CD14-positive monocyte (primary cell): Measurements from ENCODE around the gene SLC6A18. TPM values are rescaled to one million over a fixed set of nuclear protein-coding genes. Genes with fewer than 3 reads are reported as not detected.
A peak's percentile ranks its signal among the peaks of the same experiment; 100 is the strongest.

Experiments
- DNase-seq, 3 donors: peaks; one replicate each; pipeline ENCODE4 v3.0.0-alpha.2; 2011 to 2022
- H2AFZ ChIP-seq: 2 replicates; pipeline ENCODE4 v1.6.0; 2012; ENCODE audit warnings: mild to moderate bottlenecking, low read depth, low read length, inconsistent platforms; ENCODE audit not compliant: insufficient read depth, poor library complexity, severe bottlenecking
- H3K27ac ChIP-seq, 2 donors: 1 replicate in 1 of 2; 2 replicates in 1 of 2; pipeline ENCODE4 v1.5.1; 2012 to 2013; ENCODE audit warnings: low read length in 2 of 2, control low read depth in 1 of 2, inconsistent platforms in 1 of 2, low read depth in 1 of 2, mild to moderate bottlenecking in 1 of 2
- H3K27me3 ChIP-seq, 2 donors: one replicate each; pipeline versions ENCODE4 v1.6.0 to v1.6.1; 2011 to 2013; ENCODE audit warnings: low read length in 2 of 2; ENCODE audit not compliant: control insufficient read depth in 2 of 2, insufficient read depth in 2 of 2
- H3K36me3 ChIP-seq, 2 donors: replicated peaks in 1 of 2; 1 replicate in 1 of 2; 2 replicates in 1 of 2; pipeline versions ENCODE4 v1.5.1 to v1.6.1; 2012 to 2013; ENCODE audit warnings: low read length in 2 of 2, control low read depth in 1 of 2, inconsistent platforms in 1 of 2, mild to moderate bottlenecking in 1 of 2; ENCODE audit not compliant: insufficient read depth in 2 of 2, control insufficient read depth in 1 of 2
- H3K4me1 ChIP-seq, 2 donors: 1 replicate in 1 of 2; 2 replicates in 1 of 2; pipeline versions ENCODE4 v1.5.1 to v1.6.1; 2012 to 2013; ENCODE audit warnings: low read length in 2 of 2, control low read depth in 1 of 2, inconsistent platforms in 1 of 2, mild to moderate bottlenecking in 1 of 2, moderate library complexity in 1 of 2; ENCODE audit not compliant: insufficient read depth in 2 of 2, control insufficient read depth in 1 of 2
- H3K4me2 ChIP-seq: replicated peaks from 2 replicates; pipeline ENCODE3; 2012; ENCODE audit warnings: low read length, moderate library complexity, mild to moderate bottlenecking; ENCODE audit not compliant: poor library complexity, severe bottlenecking; ENCODE audit errors: extremely low read depth
- H3K4me3 ChIP-seq, 3 experiments: fragments of 200-600 bp in 1 of 3; sonication (generic) in 1 of 3; replicated peaks in 1 of 3; 1 replicate in 2 of 3; 2 replicates in 1 of 3; pipeline ENCODE4 v1.5.1; 2011 to 2013; ENCODE audit warnings: low read length in 3 of 3, mild to moderate bottlenecking in 3 of 3, control low read depth in 2 of 3, low read depth in 2 of 3, inconsistent platforms in 1 of 3, moderate library complexity in 1 of 3
- H3K79me2 ChIP-seq: 2 replicates; pipeline ENCODE4 v1.6.0; 2012; ENCODE audit warnings: mild to moderate bottlenecking, control low read depth, inconsistent platforms, low read length, moderate library complexity; ENCODE audit not compliant: insufficient read depth
- H3K9ac ChIP-seq: 2 replicates; pipeline ENCODE4 v1.6.0; 2017; ENCODE audit warnings: low read length, mild to moderate bottlenecking; ENCODE audit not compliant: insufficient read depth, poor library complexity, severe bottlenecking
- H3K9me3 ChIP-seq, 2 donors: replicated peaks in 1 of 2; 1 replicate in 1 of 2; 2 replicates in 1 of 2; pipeline versions ENCODE4 v1.5.1 to v1.6.1; 2012 to 2013; ENCODE audit warnings: low read length in 2 of 2, control low read depth in 1 of 2; ENCODE audit not compliant: control insufficient read depth in 1 of 2, insufficient read depth in 1 of 2
- H4K20me1 ChIP-seq: 2 replicates; pipeline ENCODE4 v1.6.0; 2012; ENCODE audit warnings: mild to moderate bottlenecking, low read length, control low read depth, moderate library complexity; ENCODE audit not compliant: insufficient read depth
- H3K27ac Mint-ChIP-seq, 7 donors: one replicate each; pipeline ENCODE4 v1.8.0; 2020; ENCODE audit warnings: mild to moderate bottlenecking in 7 of 7, mixed read lengths in 7 of 7, moderate library complexity in 6 of 7, inconsistent platforms in 2 of 7
- H3K27me3 Mint-ChIP-seq, 3 donors: one replicate each; pipeline ENCODE4 v1.8.0; 2021 to 2022; ENCODE audit warnings: low read depth in 3 of 3, mild to moderate bottlenecking in 3 of 3, mixed read lengths in 3 of 3, moderate library complexity in 3 of 3, inconsistent platforms in 1 of 3
- H3K36me3 Mint-ChIP-seq, 2 donors: one replicate each; pipeline ENCODE4 v1.8.0; 2020; ENCODE audit warnings: mixed read lengths in 2 of 2, inconsistent platforms in 1 of 2, mild to moderate bottlenecking in 1 of 2
- H3K4me1 Mint-ChIP-seq: one replicate; pipeline ENCODE4 v1.8.0; 2020; ENCODE audit warnings: mild to moderate bottlenecking, mixed read lengths
- H3K4me3 Mint-ChIP-seq, 2 donors: one replicate each; pipeline ENCODE4 v1.8.0; 2020; ENCODE audit warnings: mild to moderate bottlenecking in 2 of 2, mixed read lengths in 2 of 2, moderate library complexity in 1 of 2
- H3K9me3 Mint-ChIP-seq, 7 donors: one replicate each; pipeline ENCODE4 v1.8.0; 2020 to 2022; ENCODE audit warnings: mixed read lengths in 7 of 7, mild to moderate bottlenecking in 6 of 7, moderate library complexity in 6 of 7, inconsistent platforms in 2 of 7
- WGBS: methylation state at CpG from one replicate; pipeline ENCODE4 v1.1.5; 2013; ENCODE audit warnings: missing lambda C conversion rate; ENCODE audit not compliant: insufficient coverage; 5-methylcytosine and 5-hydroxymethylcytosine counted together
- intact Hi-C, 2 donors: fragments of 100-400 bp; cut with micrococcal nuclease; formaldehyde crosslinking; loops; one replicate each; pipeline versions ENCODE4 v1.15.0 to v1.15.1; 2023
- polyA plus RNA-seq, 3 donors: library from polyadenylated mRNA; depleted of rRNA in 1 of 3; unstranded in 2 of 3; stranded (reverse) in 1 of 3; fragments of 300-500 nt in 2 of 3; fragments of >200 nt in 1 of 3; fragmentation: Illumina TruSeq in 2 of 3; gene quantifications; 1 replicate in 2 of 3; 2 replicates in 1 of 3; pipeline ENCODE4 v1.2.3, GENCODE V29; 2012 to 2021
- TF ChIP-seq, protein P1 (sequence below): fragments of 200-600 bp; IDR thresholded peaks from one replicate; pipeline ENCODE4 v1.8.0; 2022; ENCODE audit warnings: antibody characterized with exemption, mild to moderate bottlenecking

The SLC6A18 gene
- polyA plus RNA-seq, 3 donors: not detected

- Mint-ChIP-seq H3K27me3 (peaks cover 3 to 19% (median 14%) of the 10 kb centered on the region in 3 donors), H3K4me3 (no peak overlapping the region), H3K36me3 (no peaks in the 10 kb centered on the region), H3K27ac (no peak overlapping the region), H3K9me3 (peaks cover 0 to 2% (median 0%) of the 10 kb centered on the region in 7 donors), H3K4me1 (no peaks in the 10 kb centered on the region)
- no peak overlapping the region for H3K9ac ChIP-seq
- H3K4me3 ChIP-seq: no peak overlapping the region
- no peaks in the 10 kb centered on the region for H4K20me1 ChIP-seq
- no peaks in the 10 kb centered on the region for H3K27me3 ChIP-seq
- no peaks in the 10 kb centered on the region for H3K9me3 ChIP-seq
- H3K4me2 ChIP-seq: no peak overlapping the region
- 79% methylated on average over 10 of the region's 12 CpGs for whole genome bisulfite sequencing
- DNase-seq: no peak
- intact Hi-C loops: no loop called here
- TF ChIP-seq, protein P1, sequence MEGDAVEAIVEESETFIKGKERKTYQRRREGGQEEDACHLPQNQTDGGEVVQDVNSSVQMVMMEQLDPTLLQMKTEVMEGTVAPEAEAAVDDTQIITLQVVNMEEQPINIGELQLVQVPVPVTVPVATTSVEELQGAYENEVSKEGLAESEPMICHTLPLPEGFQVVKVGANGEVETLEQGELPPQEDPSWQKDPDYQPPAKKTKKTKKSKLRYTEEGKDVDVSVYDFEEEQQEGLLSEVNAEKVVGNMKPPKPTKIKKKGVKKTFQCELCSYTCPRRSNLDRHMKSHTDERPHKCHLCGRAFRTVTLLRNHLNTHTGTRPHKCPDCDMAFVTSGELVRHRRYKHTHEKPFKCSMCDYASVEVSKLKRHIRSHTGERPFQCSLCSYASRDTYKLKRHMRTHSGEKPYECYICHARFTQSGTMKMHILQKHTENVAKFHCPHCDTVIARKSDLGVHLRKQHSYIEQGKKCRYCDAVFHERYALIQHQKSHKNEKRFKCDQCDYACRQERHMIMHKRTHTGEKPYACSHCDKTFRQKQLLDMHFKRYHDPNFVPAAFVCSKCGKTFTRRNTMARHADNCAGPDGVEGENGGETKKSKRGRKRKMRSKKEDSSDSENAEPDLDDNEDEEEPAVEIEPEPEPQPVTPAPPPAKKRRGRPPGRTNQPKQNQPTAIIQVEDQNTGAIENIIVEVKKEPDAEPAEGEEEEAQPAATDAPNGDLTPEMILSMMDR: no peak
- no peaks in the 10 kb centered on the region for H3K36me3 ChIP-seq
- no peaks in the 10 kb centered on the region for H3K4me1 ChIP-seq
- no peak overlapping the region for H2AFZ ChIP-seq
- no peaks in the 10 kb centered on the region for H3K79me2 ChIP-seq
- no peak overlapping the region for H3K27ac ChIP-seq
These were observed 1.1 kb downstream of the SLC6A18 start for GRCh38 chr5:1226231-1226630.

GRCh38 chr5:1226839-1227581 lies 1.8 kb downstream of the SLC6A18 start:
- H3K4me3 Mint-ChIP-seq: no peak overlapping the region
- H4K20me1 ChIP-seq: no peaks in the 10 kb centered on the region
- no peaks in the 10 kb centered on the region for H3K36me3 ChIP-seq
- intact Hi-C loops: no loop called here
- no peak overlapping the region for H2AFZ ChIP-seq
- no peaks in the 10 kb centered on the region for H3K27me3 ChIP-seq
- DNase-seq: no peak
- no peaks in the 10 kb centered on the region for H3K4me1 ChIP-seq
- H3K27me3 Mint-ChIP-seq: peaks cover 3 to 19% (median 12%) of the 10 kb centered on the region in 3 donors
- no peak overlapping the region for H3K4me3 ChIP-seq
- no peaks in the 10 kb centered on the region for H3K4me1 Mint-ChIP-seq
- H3K9me3 Mint-ChIP-seq: peaks cover 0 to 2% (median 0%) of the 10 kb centered on the region in 7 donors
- no peaks in the 10 kb centered on the region for H3K79me2 ChIP-seq
- no peaks in the 10 kb centered on the region for H3K36me3 Mint-ChIP-seq
- H3K9ac ChIP-seq: no peak overlapping the region
- no peaks in the 10 kb centered on the region for H3K9me3 ChIP-seq
- no peak overlapping the region for H3K27ac ChIP-seq
- no peak overlapping the region for H3K4me2 ChIP-seq
- H3K27ac Mint-ChIP-seq: peak overlapping the region in 1 of 7 donors; percentile 57
- WGBS: 90% methylated on average over 41 of the region's 50 CpGs
- TF ChIP-seq, protein P1: no peak
